HEK293 (cell line): ENCODE data around the gene PRKAR2B.
A peak's percentile ranks its signal among the peaks of the same experiment; 100 is the strongest.

Experiments used
- CTCF ChIA-PET: fragments of 350-600 bp; formaldehyde crosslinking; extraction: SDS; loops from one replicate; lab custom pipeline; 2021; ENCODE audit warnings: antibody characterized with exemption; lab: Yijun Ruan, JAX
- POLR2A ChIA-PET: fragments of 300-600 bp; formaldehyde crosslinking; extraction: SDS; loops from one replicate; lab custom pipeline; 2020; ENCODE audit warnings: antibody characterized with exemption, inconsistent platforms; lab: Yijun Ruan, JAX
- H3K27ac ChIP-seq: fragments of 200-500 bp; sonication (Bioruptor generic); 2 replicates; pipeline ENCODE4 v1.5.1; 2014; ENCODE audit warnings: low read depth, low read length, control low read depth, inconsistent platforms; ENCODE audit errors: extremely low read depth
- H3K36me3 ChIP-seq, 2 experiments: fragments of 200-500 bp in 1 of 2; sonication (Bioruptor generic) in 1 of 2; 1 replicate in 1 of 2; 2 replicates in 1 of 2; pipeline ENCODE4 v1.5.1; 2014 to 2017; ENCODE audit warnings: inconsistent platforms in 2 of 2, low read length in 2 of 2; ENCODE audit not compliant: control insufficient read depth in 2 of 2, insufficient read depth in 1 of 2
- H3K4me1 ChIP-seq: fragments of 200-500 bp; sonication (Bioruptor generic); 2 replicates; pipeline ENCODE4 v1.5.1; 2014; ENCODE audit warnings: mild to moderate bottlenecking, low read length, inconsistent platforms; ENCODE audit not compliant: control insufficient read depth, insufficient read depth
- H3K4me3 ChIP-seq: 2 replicates; pipeline ENCODE4 v1.5.1; 2011; ENCODE audit warnings: low read depth, mild to moderate bottlenecking, control low read depth, low read length, moderate library complexity
- H3K9me3 ChIP-seq: fragments of 200-500 bp; sonication (Bioruptor generic); 2 replicates; pipeline ENCODE4 v1.5.1; 2014; ENCODE audit warnings: low read depth, low read length, inconsistent platforms; ENCODE audit not compliant: control insufficient read depth, insufficient read depth
- GLI4 ChIP-seq: fragments of 450-650 bp; formaldehyde crosslinking; IDR thresholded peaks from 2 replicates; pipeline ENCODE4 v1.5.1; 2016; ENCODE audit warnings: missing biosample characterization, missing genetic modification characterization
- GLIS1 ChIP-seq: fragments of 450-650 bp; formaldehyde crosslinking; IDR thresholded peaks from 2 replicates; pipeline ENCODE4 v1.5.1; 2016; ENCODE audit warnings: missing biosample characterization, missing genetic modification characterization
- MEIS1 ChIP-seq: sonication (generic); formaldehyde crosslinking; IDR thresholded peaks from 2 replicates; pipeline ENCODE4 v1.8.1; 2022; ENCODE audit warnings: missing genetic modification reagents, mild to moderate bottlenecking, borderline replicate concordance
- PRDM10 ChIP-seq: fragments of 450-650 bp; formaldehyde crosslinking; IDR thresholded peaks from 2 replicates; pipeline ENCODE4 v1.5.1; 2016; ENCODE audit warnings: missing biosample characterization, missing genetic modification characterization
- SALL2 ChIP-seq: fragments of 450-650 bp; formaldehyde crosslinking; IDR thresholded peaks from 2 replicates; pipeline ENCODE4 v1.5.0; 2017; ENCODE audit warnings: missing biosample characterization, mild to moderate bottlenecking, missing genetic modification characterization, borderline replicate concordance
- ZBTB11 ChIP-seq: fragments of 450-650 bp; formaldehyde crosslinking; conservative IDR thresholded peaks from 2 replicates; pipeline ENCODE4 v1.5.1; 2016; ENCODE audit warnings: low read depth, missing biosample characterization, missing genetic modification characterization
- ZNF138 ChIP-seq: fragments of 450-650 bp; formaldehyde crosslinking; IDR thresholded peaks from 2 replicates; pipeline ENCODE4 v1.5.1; 2016; ENCODE audit warnings: missing biosample characterization, missing genetic modification characterization, borderline replicate concordance
- ZNF18 ChIP-seq: fragments of 450-650 bp; formaldehyde crosslinking; IDR thresholded peaks from 2 replicates; pipeline ENCODE4 v1.5.1; 2016; ENCODE audit warnings: missing biosample characterization, missing genetic modification characterization
- ZNF221 ChIP-seq: fragments of 450-650 bp; formaldehyde crosslinking; IDR thresholded peaks from 2 replicates; pipeline ENCODE4 v1.5.1; 2017; ENCODE audit warnings: missing biosample characterization, missing genetic modification characterization, borderline replicate concordance
- ZNF23 ChIP-seq: fragments of 450-650 bp; formaldehyde crosslinking; IDR thresholded peaks from 2 replicates; pipeline ENCODE4 v1.5.1; 2016; ENCODE audit warnings: missing biosample characterization, missing genetic modification characterization, borderline replicate concordance
- ZNF37A ChIP-seq: fragments of 450-650 bp; IDR thresholded peaks from 2 replicates; pipeline ENCODE4 v1.5.1; 2018; ENCODE audit warnings: missing biosample characterization, missing genetic modification characterization
- ZNF692 ChIP-seq: fragments of 450-650 bp; formaldehyde crosslinking; IDR thresholded peaks from 2 replicates; pipeline ENCODE4 v1.5.1; 2016; ENCODE audit warnings: missing biosample characterization, missing genetic modification characterization

Gene PRKAR2B

GRCh38 chr7:107057474-107057833 lies 12.9 kb downstream of the PRKAR2B start (continued):
- TF ChIP-seq ZBTB11 (tag by site-specific recombination) (no peak), MEIS1 (CRISPR knock-in tag) (no peak), ZNF23 (tag by site-specific recombination) (no peak)

- no peaks in the 10 kb centered on the region for H3K9me3 ChIP-seq
- ChIA-PET CTCF (no interaction called here), POLR2A (no interaction called here)
- no peaks in the 10 kb centered on the region for H3K36me3 ChIP-seq
- no peaks in the 10 kb centered on the region for H3K4me1 ChIP-seq
- no peak overlapping the region for H3K4me3 ChIP-seq
- TF ChIP-seq ZNF138 (no peak), GLI4 (tag by site-specific recombination) (no peak)
- no peak overlapping the region for H3K27ac ChIP-seq
Measured at GRCh38 chr7:107059468-107059867, 15.0 kb downstream of the PRKAR2B start.

GRCh38 chr7:107063245-107064120 lies 19.0 kb downstream of the PRKAR2B start:
- no peaks in the 10 kb centered on the region for H3K9me3 ChIP-seq
- no peak overlapping the region for H3K4me3 ChIP-seq
- H3K4me1 ChIP-seq = no peaks in the 10 kb centered on the region
- no peaks in the 10 kb centered on the region for H3K36me3 ChIP-seq
- CTCF ChIA-PET = interaction anchor here (0.6 to 1.0 kb wide), 5 partner anchors 15 to 112 kb away, joined by 3 read pairs; no protein-coding TSS in a partner anchor
- TF ChIP-seq ZNF37A (tag by site-specific recombination) = no peak
- TF ChIP-seq PRDM10 (tag by site-specific recombination) = peak; percentile 74
- H3K27ac ChIP-seq = no peak overlapping the region
- POLR2A ChIA-PET = interaction anchor here (0.5 kb wide), 1 partner anchor 521 kb away, joined by 7 read pairs; no protein-coding TSS in a partner anchor

DNA sequence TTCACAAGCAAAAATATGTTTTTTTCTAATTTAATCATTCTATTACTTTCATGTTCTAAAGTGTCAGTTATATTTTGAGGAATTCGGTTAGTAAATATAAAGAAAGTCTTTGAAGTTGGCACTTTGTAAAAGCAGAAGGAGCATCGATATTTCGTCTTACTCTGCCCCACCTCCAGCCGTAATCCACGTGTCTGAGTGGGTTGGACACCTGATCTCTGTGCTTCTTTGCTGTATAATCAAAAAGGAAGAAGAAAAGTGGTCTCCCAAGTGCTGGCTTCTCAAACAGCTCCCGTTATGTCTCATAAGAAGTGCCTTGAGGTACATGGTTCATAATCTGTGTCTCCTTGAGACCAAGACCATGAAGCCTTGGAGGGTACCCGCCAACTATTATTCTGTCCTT lies 19.8 kb downstream of the PRKAR2B start:
- no peaks in the 10 kb centered on the region for H3K9me3 ChIP-seq
- H3K4me1 ChIP-seq = no peaks in the 10 kb centered on the region
- no peak overlapping the region for H3K27ac ChIP-seq
- CTCF ChIA-PET = interaction anchor here (0.6 to 1.0 kb wide), 2 partner anchors 16 to 105 kb away, joined by 3 read pairs; no protein-coding TSS in a partner anchor
- TF ChIP-seq ZNF221 (tag by site-specific recombination) (no peak), ZNF18 (tag by site-specific recombination) (no peak), GLIS1 (tag by site-specific recombination) (no peak), ZNF692 (tag by site-specific recombination) (no peak), SALL2 (tag by site-specific recombination) (no peak)
- no peak overlapping the region for H3K4me3 ChIP-seq
- H3K36me3 ChIP-seq = no peaks in the 10 kb centered on the region
- POLR2A ChIA-PET = no interaction called here
